ENCODE data around the gene MYH7. TPM values are rescaled to one million over a fixed set of nuclear protein-coding genes. Genes with fewer than 3 reads are reported as not detected.

The MYH7 gene
- total RNA-seq, 1 experiment from 2014 or later = not detected

- intact Hi-C loops (cut with micrococcal nuclease; ENCODE audit: unreplicated experiment) = no loop called here
- Mint-ChIP-seq H3K27me3 (ENCODE audit: unreplicated experiment) (no peaks in the 10 kb centered on the region), H3K27ac (ENCODE audit: unreplicated experiment) (no peak overlapping the region), H3K36me3 (ENCODE audit: insufficient read depth, unreplicated experiment) (peaks cover 13% of the 10 kb centered on the region), H3K4me1 (ENCODE audit: low read depth, unreplicated experiment) (no peaks in the 10 kb centered on the region), H3K9me3 (ENCODE audit: low read depth, unreplicated experiment) (no peaks in the 10 kb centered on the region), H3K4me3 (ENCODE audit: low read depth, unreplicated experiment) (no peak overlapping the region)
- CTCF ChIA-PET = no interaction called here
- BruUV-seq (replicated peaks) = no TSS peak
- no peak for TF ChIP-seq CTCF (IDR thresholded peaks at IDR 0.05; ENCODE audit: unreplicated experiment)
- no peak for DNase-seq
Observed at GRCh38 chr14:23481362-23481970, 46.0 kb upstream of the MYH7 start.

- CTCF ChIA-PET = interaction anchor here (0.6 to 1.9 kb wide), 9 partner anchors 17 to 1526 kb away, joined by 3 to 22 read pairs (median 4); partner anchors contain the start of gene BCL2L2
- no peaks in the 10 kb centered on the region for H3K4me1 Mint-ChIP-seq (ENCODE audit: low read depth, unreplicated experiment)
- DNase-seq = peak; percentile 76
- H3K27me3 Mint-ChIP-seq (ENCODE audit: unreplicated experiment) = no peaks in the 10 kb centered on the region
- peak; percentile 40 for TF ChIP-seq CTCF (IDR thresholded peaks at IDR 0.05; ENCODE audit: unreplicated experiment)
- H3K27ac Mint-ChIP-seq (ENCODE audit: unreplicated experiment) = no peak overlapping the region
- H3K9me3 Mint-ChIP-seq (ENCODE audit: low read depth, unreplicated experiment) = no peaks in the 10 kb centered on the region
- BruUV-seq (replicated peaks) = no TSS peak
- peaks cover 32% of the 10 kb centered on the region for H3K36me3 Mint-ChIP-seq (ENCODE audit: insufficient read depth, unreplicated experiment)
- intact Hi-C loops (cut with micrococcal nuclease; ENCODE audit: unreplicated experiment) = loop anchor here (1.0 to 10.0 kb wide), 2 partner anchors 84 to 213 kb away; no protein-coding TSS in a partner anchor
- no peak overlapping the region for H3K4me3 Mint-ChIP-seq (ENCODE audit: low read depth, unreplicated experiment)
Observed at GRCh38 chr14:23478109-23478759, 42.8 kb upstream of the MYH7 start.

GRCh38 chr14:23470947-23471346, 35.5 kb upstream of the MYH7 start:
- intact Hi-C loops (cut with micrococcal nuclease; ENCODE audit: unreplicated experiment) = loop anchor here (10.0 kb wide), 1 partner anchor 206 kb away; no protein-coding TSS in a partner anchor
- H3K4me1 Mint-ChIP-seq (ENCODE audit: low read depth, unreplicated experiment) = peaks cover 8% of the 10 kb centered on the region
- CTCF ChIA-PET = no interaction called here
- no TSS peak for BruUV-seq (replicated peaks)
- no peak for TF ChIP-seq CTCF (IDR thresholded peaks at IDR 0.05; ENCODE audit: unreplicated experiment)
- DNase-seq = no peak
- no peak overlapping the region for H3K4me3 Mint-ChIP-seq (ENCODE audit: low read depth, unreplicated experiment)
- H3K27ac Mint-ChIP-seq (ENCODE audit: unreplicated experiment) = no peak overlapping the region
- H3K27me3 Mint-ChIP-seq (ENCODE audit: unreplicated experiment) = no peaks in the 10 kb centered on the region
- H3K9me3 Mint-ChIP-seq (ENCODE audit: low read depth, unreplicated experiment) = no peaks in the 10 kb centered on the region
- peaks cover 34% of the 10 kb centered on the region for H3K36me3 Mint-ChIP-seq (ENCODE audit: insufficient read depth, unreplicated experiment)

- Mint-ChIP-seq H3K4me1 (ENCODE audit: low read depth, unreplicated experiment) (peaks cover 8% of the 10 kb centered on the region), H3K4me3 (ENCODE audit: low read depth, unreplicated experiment) (no peak overlapping the region), H3K9me3 (ENCODE audit: low read depth, unreplicated experiment) (no peaks in the 10 kb centered on the region), H3K27me3 (ENCODE audit: unreplicated experiment) (no peaks in the 10 kb centered on the region), H3K27ac (ENCODE audit: unreplicated experiment) (no peak overlapping the region), H3K36me3 (ENCODE audit: insufficient read depth, unreplicated experiment) (peaks cover 33% of the 10 kb centered on the region)
- TSS peak; percentile 84 for BruUV-seq (replicated peaks)
- TF ChIP-seq CTCF (IDR thresholded peaks at IDR 0.05; ENCODE audit: unreplicated experiment) = no peak
- intact Hi-C loops (cut with micrococcal nuclease; ENCODE audit: unreplicated experiment) = loop anchor here (10.0 kb wide), 1 partner anchor 205 kb away; no protein-coding TSS in a partner anchor
- no peak for DNase-seq
- CTCF ChIA-PET = no interaction called here
Observed at GRCh38 chr14:23469906-23470403, 34.5 kb upstream of the MYH7 start.
